ENCODE results near the gene UNC119. TPM values are rescaled to one million over a fixed set of nuclear protein-coding genes. Genes with fewer than 3 reads are reported as not detected.

Gene UNC119
- polyA plus RNA-seq, 3 donors: 77.5 to 189 (median 80.2) TPM

- H3K4me1 ChIP-seq (ENCODE audit: control insufficient read depth in 1 of 2, insufficient read depth in 2 of 2, low read length in 2 of 2): peaks cover 9 to 11% of the 10 kb centered on the region in 2 donors
- peaks cover 0 to 9% (median 8%) of the 10 kb centered on the region in 3 donors for H3K27me3 Mint-ChIP-seq (ENCODE audit: low read depth in 3 of 3)
- H3K79me2 ChIP-seq (ENCODE audit: insufficient read depth, low read length): no peaks in the 10 kb centered on the region
- H3K4me2 ChIP-seq (replicated peaks; ENCODE audit: extremely low read depth, low read length, poor library complexity, severe bottlenecking): no peak overlapping the region
- intact Hi-C loops (cut with micrococcal nuclease): no loop called here
- peaks cover 18% of the 10 kb centered on the region for H3K4me1 Mint-ChIP-seq
- H3K4me3 ChIP-seq (replicated peaks in 1 of 3; ENCODE audit: low read depth in 2 of 3, low read length in 3 of 3): no peak overlapping the region
- no peaks in the 10 kb centered on the region for H3K36me3 ChIP-seq (replicated peaks in 1 of 2; ENCODE audit: control insufficient read depth in 1 of 2, insufficient read depth in 2 of 2, low read length in 2 of 2)
- H3K9me3 ChIP-seq (replicated peaks in 1 of 2; ENCODE audit: control insufficient read depth in 1 of 2, insufficient read depth in 1 of 2, low read length in 2 of 2): no peaks in the 10 kb centered on the region
- H3K9ac ChIP-seq (ENCODE audit: insufficient read depth, low read length, poor library complexity, severe bottlenecking): no peak overlapping the region
- H3K27ac ChIP-seq (ENCODE audit: low read depth in 1 of 2, low read length in 2 of 2): no peak overlapping the region
- no peaks in the 10 kb centered on the region for H4K20me1 ChIP-seq (ENCODE audit: insufficient read depth, low read length)
- H3K27me3 ChIP-seq (ENCODE audit: control insufficient read depth in 2 of 2, insufficient read depth in 2 of 2, low read length in 2 of 2): no peaks in the 10 kb centered on the region
- H2AFZ ChIP-seq (ENCODE audit: insufficient read depth, low read depth, low read length, poor library complexity, severe bottlenecking): no peak overlapping the region
- 82% methylated on average over 8 of the region's 16 CpGs for WGBS (ENCODE audit: insufficient coverage)
- no peak overlapping the region for H3K27ac Mint-ChIP-seq
- DNase-seq: no peak
- H3K9me3 Mint-ChIP-seq: peaks cover 0 to 9% (median 3%) of the 10 kb centered on the region in 7 donors
- H3K36me3 Mint-ChIP-seq: no peaks in the 10 kb centered on the region
- no peak overlapping the region for H3K4me3 Mint-ChIP-seq
- TF ChIP-seq CTCF (IDR thresholded peaks at IDR 0.05): no peak
Observed at GRCh38 chr17:28514561-28515002, 37.8 kb downstream of the UNC119 start.

- Histone ChIP-seq H3K79me2 (ENCODE audit: insufficient read depth, low read length) (no peaks in the 10 kb centered on the region), H3K9me3 (replicated peaks in 1 of 2; ENCODE audit: control insufficient read depth in 1 of 2, insufficient read depth in 1 of 2, low read length in 2 of 2) (no peaks in the 10 kb centered on the region), H2AFZ (ENCODE audit: insufficient read depth, low read depth, low read length, poor library complexity, severe bottlenecking) (no peak overlapping the region), H3K9ac (ENCODE audit: insufficient read depth, low read length, poor library complexity, severe bottlenecking) (no peak overlapping the region), H3K27me3 (ENCODE audit: control insufficient read depth in 2 of 2, insufficient read depth in 2 of 2, low read length in 2 of 2) (no peaks in the 10 kb centered on the region), H3K36me3 (replicated peaks in 1 of 2; ENCODE audit: control insufficient read depth in 1 of 2, insufficient read depth in 2 of 2, low read length in 2 of 2) (no peaks in the 10 kb centered on the region), H3K4me2 (replicated peaks; ENCODE audit: extremely low read depth, low read length, poor library complexity, severe bottlenecking) (no peak overlapping the region), H4K20me1 (ENCODE audit: insufficient read depth, low read length) (no peaks in the 10 kb centered on the region), H3K4me3 (replicated peaks in 1 of 3; ENCODE audit: low read depth in 2 of 3, low read length in 3 of 3) (no peak overlapping the region), H3K27ac (ENCODE audit: low read depth in 1 of 2, low read length in 2 of 2) (no peak overlapping the region), H3K4me1 (ENCODE audit: control insufficient read depth in 1 of 2, insufficient read depth in 2 of 2, low read length in 2 of 2) (peaks cover 11 to 13% of the 10 kb centered on the region in 2 donors)
- no peak for DNase-seq
- no peaks in the 10 kb centered on the region for H3K36me3 Mint-ChIP-seq
- no peak for TF ChIP-seq CTCF (IDR thresholded peaks at IDR 0.05)
- peak overlapping the region in 1 of 7 donors; percentile 31 for H3K27ac Mint-ChIP-seq
- H3K4me1 Mint-ChIP-seq: peaks cover 16% of the 10 kb centered on the region
- H3K27me3 Mint-ChIP-seq (ENCODE audit: low read depth in 3 of 3): peaks cover 0 to 9% (median 6%) of the 10 kb centered on the region in 3 donors
- WGBS (ENCODE audit: insufficient coverage): 85% methylated on average over 7 of the region's 7 CpGs
- intact Hi-C loops (cut with micrococcal nuclease): no loop called here
- H3K4me3 Mint-ChIP-seq: peak overlapping the region in 1 of 2 donors; percentile 58
- peaks cover 0 to 9% (median 3%) of the 10 kb centered on the region in 7 donors for H3K9me3 Mint-ChIP-seq
Observed at GRCh38 chr17:28513476-28513875, 38.9 kb downstream of the UNC119 start.

All from CD14-positive monocyte (primary cell).